Measurements from ENCODE around the gene ZNF829. TPM values are rescaled to one million over a fixed set of nuclear protein-coding genes. Genes with fewer than 3 reads are reported as not detected.

The ZNF829 gene
- total RNA-seq, 4 donors from 2014 or later, result 0.97 to 1.5 (median 1.2) TPM

- no peak for DNase-seq
- Histone ChIP-seq H3K9me3 (peaks cover 39 to 94% (median 75%) of the 10 kb centered on the region in 3 donors), H3K4me1 (no peaks in the 10 kb centered on the region), H3K27ac (no peak overlapping the region), H3K36me3 (peaks cover 51 to 100% of the 10 kb centered on the region in 2 donors), H3K27me3 (peaks cover 0 to 5% (median 0%) of the 10 kb centered on the region in 3 donors), H3K4me3 (peak overlapping the region in 1 of 4 donors; percentile 41)
- in situ Hi-C loops (cut with MboI; ENCODE audit: low sequenced_read_pairs in 4 of 4), result no loop called here
- ATAC-seq, result no peak
- TF ChIP-seq POLR2A (IDR thresholded peaks at IDR 0.05), result no peak
- TF ChIP-seq CTCF (IDR thresholded peaks at IDR 0.05 in 4 of 5, conservative IDR thresholded peaks at IDR 0.05 in 1 of 5), result no peak
- intact Hi-C loops (cut with DNase I; ENCODE audit: low total_unique reads), result no loop called here
These were observed 21.2 kb downstream of the ZNF829 start for GRCh38 chr19:36894849-36895383.

- Histone ChIP-seq H3K27me3 (peaks cover 0 to 5% (median 0%) of the 10 kb centered on the region in 3 donors), H3K36me3 (peaks cover 40 to 88% of the 10 kb centered on the region in 2 donors), H3K9me3 (peaks cover 40 to 100% (median 76%) of the 10 kb centered on the region in 3 donors), H3K4me1 (no peaks in the 10 kb centered on the region), H3K4me3 (peak overlapping the region in 2 of 4 donors; percentile 6 to 41), H3K27ac (no peak overlapping the region)
- TF ChIP-seq POLR2A (IDR thresholded peaks at IDR 0.05) (no peak), CTCF (IDR thresholded peaks at IDR 0.05 in 4 of 5, conservative IDR thresholded peaks at IDR 0.05 in 1 of 5) (no peak)
- ATAC-seq (no peak), DNase-seq (no peak)
- intact Hi-C loops (cut with DNase I; ENCODE audit: low total_unique reads) (no loop called here), in situ Hi-C loops (cut with MboI; ENCODE audit: low sequenced_read_pairs in 4 of 4) (no loop called here)
These were observed 24.2 kb downstream of the ZNF829 start for GRCh38 chr19:36891768-36892357.

GRCh38 chr19:36876993-36877938 lies 38.8 kb downstream of the ZNF829 start:
- peaks cover 17 to 88% of the 10 kb centered on the region in 2 donors for H3K36me3 ChIP-seq
- no peak overlapping the region for H3K27ac ChIP-seq
- intact Hi-C loops (cut with DNase I; ENCODE audit: low total_unique reads), result no loop called here
- peak overlapping the region in 1 of 4 donors; percentile 37 for H3K4me3 ChIP-seq
- no peak for DNase-seq
- TF ChIP-seq POLR2A (IDR thresholded peaks at IDR 0.05), result no peak
- no peak for TF ChIP-seq CTCF (IDR thresholded peaks at IDR 0.05 in 4 of 5, conservative IDR thresholded peaks at IDR 0.05 in 1 of 5)
- no peaks in the 10 kb centered on the region for H3K4me1 ChIP-seq
- peaks cover 0 to 3% (median 0%) of the 10 kb centered on the region in 3 donors for H3K27me3 ChIP-seq
- in situ Hi-C loops (cut with MboI; ENCODE audit: low sequenced_read_pairs in 4 of 4), result no loop called here
- peaks cover 21 to 78% (median 57%) of the 10 kb centered on the region in 3 donors for H3K9me3 ChIP-seq
- no peak for ATAC-seq

GRCh38 chr19:36851898-36852297 lies 64.2 kb downstream of the ZNF829 start:
- Histone ChIP-seq H3K4me3 (peak overlapping the region in 2 of 4 donors; percentile 94 to 95), H3K27me3 (no peaks in the 10 kb centered on the region), H3K9me3 (peaks cover 0 to 17% (median 0%) of the 10 kb centered on the region in 3 donors), H3K36me3 (peaks cover 0 to 50% of the 10 kb centered on the region in 2 donors), H3K27ac (no peak overlapping the region), H3K4me1 (peaks cover 11 to 14% of the 10 kb centered on the region in 2 donors)
- no peak for ATAC-seq
- intact Hi-C loops (cut with DNase I; ENCODE audit: low total_unique reads) (loop anchor here (2.0 to 10.0 kb wide), 5 partner anchors 185 to 743 kb away; partner anchors contain the start of genes ZNF260, ZNF383, ZNF461 and ZNF529), in situ Hi-C loops (cut with MboI; ENCODE audit: low sequenced_read_pairs in 4 of 4) (no loop called here)
- TF ChIP-seq CTCF (IDR thresholded peaks at IDR 0.05 in 4 of 5, conservative IDR thresholded peaks at IDR 0.05 in 1 of 5), result no peak
- no peak for TF ChIP-seq POLR2A (IDR thresholded peaks at IDR 0.05)
- no peak for DNase-seq
